HG03175 (cell line): ENCODE data around the gene DNAJB5.
"Not testable (repeated sequence)": the region's sequence is repeated elsewhere in the genome, so short reads cannot be mapped to it uniquely, and the experiment has no call there.

Experiments
- ATAC-seq: cut with Tn5 transposase; IDR thresholded peaks from one replicate; pipeline ENCODE4 v1.9.1; 2021; ENCODE audit warnings: mild to moderate bottlenecking, moderate library complexity; ENCODE audit not compliant: unreplicated experiment

Gene DNAJB5

GRCh38 chr9:34989003-34989945 lies at the start of gene DNAJB5:
Gene DNAJB5 (plus strand): TSS chr9:34989745. CDS start chr9:34990631, 886 bp downstream.
- peak; percentile 87 for ATAC-seq

GRCh38 chr9:34939989-34940388 lies 49.6 kb upstream of the DNAJB5 start:
- ATAC-seq = not testable (repeated sequence)

DNA sequence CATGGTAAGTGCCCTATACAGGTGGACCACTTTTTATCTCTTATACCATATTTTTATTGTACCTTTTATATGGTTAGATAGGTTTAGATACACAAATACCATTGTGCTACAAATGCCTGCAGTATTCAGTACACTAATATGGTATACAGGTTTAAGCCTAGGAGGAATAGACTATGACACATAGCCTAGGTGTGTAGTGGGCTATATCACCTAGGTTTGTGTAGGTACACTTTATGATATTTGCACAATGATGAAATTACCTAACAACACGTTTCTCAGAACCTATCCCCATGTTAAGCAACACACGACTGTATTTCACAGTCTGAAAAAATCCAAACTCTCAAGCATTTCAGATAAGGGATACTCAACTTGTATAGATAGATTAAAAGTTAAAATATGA lies 41.1 kb upstream of the DNAJB5 start:
- ATAC-seq = no peak

DNA sequence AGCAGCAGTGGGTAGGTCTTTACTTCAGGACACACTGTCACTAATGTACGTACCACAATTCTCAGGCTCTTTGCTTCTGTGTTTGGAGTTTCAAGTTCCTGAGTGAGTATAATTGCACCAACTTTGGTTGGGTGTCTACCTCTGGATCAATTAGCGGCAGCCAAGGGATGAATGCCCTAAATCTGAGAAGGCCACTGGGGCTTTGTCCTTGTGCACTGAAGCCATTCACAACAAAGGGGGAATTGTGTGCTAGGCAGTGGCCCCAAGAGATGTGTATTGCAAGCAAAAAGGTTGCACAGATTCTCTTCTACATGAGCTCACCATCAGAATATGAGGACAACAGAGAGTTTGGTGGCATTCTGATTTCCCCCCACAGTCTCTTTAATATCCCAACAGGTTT lies 35.3 kb upstream of the DNAJB5 start:
- ATAC-seq = no peak

- not testable (repeated sequence) for ATAC-seq
Observed at GRCh38 chr9:34956066-34956465, 33.5 kb upstream of the DNAJB5 start.

DNA sequence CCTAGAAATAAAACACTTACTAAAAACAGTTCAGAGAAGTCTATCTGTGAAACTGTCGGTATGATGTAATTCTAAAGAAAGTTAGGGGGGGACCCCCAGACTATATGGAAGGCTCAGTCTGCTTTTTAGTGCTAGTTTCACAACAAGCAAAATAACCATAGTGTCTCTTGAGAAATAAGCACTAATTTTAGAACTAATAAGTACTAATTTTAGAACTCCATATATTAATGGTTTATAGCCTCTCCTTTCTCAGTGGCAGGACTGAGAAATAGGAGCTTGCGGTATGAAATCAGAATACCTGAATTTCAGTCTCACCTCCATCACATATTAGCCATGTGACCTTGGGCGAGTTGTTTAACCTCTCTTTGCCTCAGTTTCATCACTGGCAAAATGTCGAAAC lies 32.9 kb upstream of the DNAJB5 start:
- ATAC-seq = no peak

- ATAC-seq = no peak
Observed at GRCh38 chr9:34957492-34958410, 31.8 kb upstream of the DNAJB5 start, which contains the start of gene PHF24. Gene PHF24 (plus strand): TSS chr9:34958285. CDS start chr9:34971299, 13,014 bp downstream.

GRCh38 chr9:34958411-34958982 lies 31.0 kb upstream of the DNAJB5 start:
- ATAC-seq = no peak

GRCh38 chr9:34959461-34959860 lies 30.1 kb upstream of the DNAJB5 start:
- ATAC-seq = no peak

GRCh38 chr9:34961574-34962490 lies 27.7 kb upstream of the DNAJB5 start:
- ATAC-seq = no peak

DNA sequence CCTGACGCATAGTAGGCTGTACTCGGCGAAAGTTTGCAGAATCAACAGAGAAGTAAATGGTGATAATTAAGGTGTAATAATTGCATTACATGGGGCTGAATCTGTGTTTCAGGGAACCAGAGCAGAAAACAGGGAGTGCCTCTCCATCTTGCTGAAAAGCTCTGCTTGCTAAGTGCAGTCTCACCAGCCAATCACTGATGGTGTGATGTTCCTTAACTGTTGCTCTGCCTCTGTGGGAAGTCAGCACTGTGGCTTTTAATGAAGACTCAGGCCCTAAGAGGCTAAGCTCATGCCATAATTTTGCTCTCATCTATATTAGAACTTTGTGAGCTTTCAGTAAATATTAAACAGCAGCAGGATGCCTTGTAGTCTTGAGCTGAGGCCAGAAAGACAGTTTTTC lies 27.0 kb upstream of the DNAJB5 start:
- ATAC-seq = no peak

DNA sequence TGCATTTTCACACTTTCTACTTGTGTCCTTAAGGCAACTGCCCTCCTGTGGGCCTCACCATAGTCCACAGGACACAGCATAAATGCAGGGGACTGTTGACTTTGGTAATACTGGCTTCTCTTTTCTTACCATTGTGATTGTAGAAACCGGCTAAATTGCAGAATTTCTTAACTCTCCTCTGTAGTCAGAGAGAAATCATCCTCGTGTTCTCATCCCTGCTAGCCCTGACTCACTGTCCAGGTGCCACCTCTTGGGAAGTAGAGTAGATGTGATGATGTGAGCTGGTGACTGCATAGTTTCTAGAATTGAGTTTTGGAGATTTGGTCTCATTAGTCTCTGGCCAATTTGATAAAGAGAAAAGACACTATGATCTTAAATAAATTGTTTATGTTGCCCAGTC lies 26.0 kb upstream of the DNAJB5 start:
- ATAC-seq = no peak

DNA sequence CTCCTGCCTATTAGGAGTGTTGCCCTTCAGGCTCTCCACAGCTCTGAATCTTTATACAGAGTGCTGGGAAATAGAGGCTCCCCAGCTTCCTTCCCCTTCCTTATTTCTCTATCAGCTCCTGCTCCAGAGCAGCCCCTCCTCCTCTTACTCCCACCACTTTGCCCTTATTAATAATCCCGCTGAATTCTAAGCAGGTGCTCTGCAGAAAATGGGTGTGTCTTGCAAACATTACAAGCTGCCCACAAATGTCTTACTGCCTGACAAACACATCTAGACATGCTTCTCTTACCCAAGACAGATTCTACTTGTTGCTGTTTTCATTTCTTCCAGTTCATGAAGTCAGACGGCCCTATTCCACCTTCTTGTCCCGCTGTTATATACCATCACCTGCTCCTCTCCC lies 25.1 kb upstream of the DNAJB5 start:
- no peak for ATAC-seq

- no peak for ATAC-seq
Observed at GRCh38 chr9:34971146-34971811, 18.3 kb upstream of the DNAJB5 start.

GRCh38 chr9:34974664-34975063 lies 14.9 kb upstream of the DNAJB5 start:
- no peak for ATAC-seq

GRCh38 chr9:34976441-34976840 lies 13.1 kb upstream of the DNAJB5 start:
- ATAC-seq = no peak

DNA sequence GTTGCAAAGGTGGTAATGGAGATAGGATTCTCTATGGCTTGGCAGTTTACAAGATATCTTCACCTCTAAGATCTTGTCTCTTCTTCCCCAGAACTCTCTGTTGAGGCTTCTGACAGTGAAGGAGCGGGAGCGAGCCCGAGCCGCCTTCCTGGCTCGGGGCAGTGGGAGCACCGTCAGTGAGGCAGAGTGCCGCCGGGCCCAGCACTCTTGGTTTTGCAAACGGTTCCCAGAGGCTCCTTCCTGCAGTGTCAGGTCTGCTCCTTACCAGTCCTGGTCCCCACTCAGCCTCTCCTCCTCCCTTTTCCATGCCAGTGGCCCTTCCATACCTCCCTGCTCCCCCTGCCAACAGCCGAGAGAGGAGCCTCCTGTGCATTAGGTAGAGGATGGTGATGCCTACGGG lies 12.6 kb upstream of the DNAJB5 start:
- no peak for ATAC-seq

DNA sequence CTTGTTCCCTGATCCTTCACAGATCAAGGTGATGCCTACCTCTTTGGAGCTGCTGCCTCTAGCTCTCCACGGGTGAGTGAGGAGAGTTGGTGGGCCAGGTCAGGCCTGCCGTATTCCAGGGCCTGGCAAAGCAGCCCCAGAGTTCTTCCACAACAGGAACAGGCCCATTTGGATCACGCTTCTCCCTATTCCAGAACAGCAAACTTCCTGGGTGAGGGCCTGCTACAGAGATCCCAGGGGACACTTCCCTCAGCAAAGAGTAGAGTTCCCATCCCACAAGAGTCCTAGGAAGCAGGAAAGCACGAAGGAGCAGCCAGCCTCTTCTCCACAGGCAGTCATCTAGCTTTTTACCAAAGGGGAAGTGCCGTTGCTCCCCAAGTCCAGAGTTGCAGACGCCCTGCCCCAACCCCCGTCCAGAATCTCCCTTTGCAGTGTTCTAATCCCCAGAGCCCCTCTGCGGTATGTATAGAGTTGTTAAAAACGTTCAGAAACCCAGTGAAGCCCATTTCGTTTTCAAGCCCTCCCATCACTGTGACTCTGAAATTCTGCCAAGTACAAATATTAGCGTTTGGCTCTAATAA lies 9.3 kb upstream of the DNAJB5 start:
- ATAC-seq = no peak

DNA sequence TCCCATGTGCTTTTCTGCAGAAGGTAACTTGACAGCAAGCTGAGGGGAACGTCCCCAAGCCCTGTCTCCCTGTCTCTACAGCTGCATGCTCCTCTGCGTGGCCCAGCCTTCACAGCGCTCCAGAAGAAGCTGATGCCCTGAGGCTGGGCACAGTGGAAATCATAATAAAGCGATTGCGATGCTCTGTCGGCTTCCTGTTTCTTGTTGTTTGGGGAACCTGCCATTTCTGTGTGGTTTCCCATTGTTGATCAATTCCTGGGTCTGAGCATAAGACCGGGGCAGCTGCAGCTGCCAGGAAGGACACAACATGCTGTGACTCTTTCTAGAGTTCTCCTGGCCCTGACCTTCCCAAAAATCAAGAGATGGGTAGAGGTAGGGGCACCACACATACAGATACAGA lies 7.2 kb upstream of the DNAJB5 start:
- no peak for ATAC-seq
